ENCODE results near the gene SLC9A9. TPM values are rescaled to one million over a fixed set of nuclear protein-coding genes. Genes with fewer than 3 reads are reported as not detected.

Gene SLC9A9
- total RNA-seq, 3 donors from 2014 or later = 6.2 to 17.3 (median 7.8) TPM

DNA sequence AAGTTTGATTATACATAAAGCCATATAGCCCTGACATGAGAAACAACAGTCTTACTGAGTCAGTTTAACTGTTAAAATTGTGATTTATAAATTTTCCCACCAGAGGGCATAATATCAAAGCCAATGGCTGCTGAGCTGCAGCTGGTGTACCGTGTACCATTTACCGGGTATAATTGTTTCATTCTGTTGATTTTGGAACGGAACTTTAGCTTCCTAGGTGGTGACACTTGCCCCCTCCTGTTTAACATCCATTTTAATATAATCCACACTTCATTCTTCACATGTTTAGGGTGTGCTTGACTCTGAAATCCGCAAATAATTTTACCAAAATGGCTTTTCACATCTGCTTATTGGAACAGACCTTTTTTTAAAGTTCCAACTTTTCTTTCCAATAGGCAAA is 72.8 kb downstream of the SLC9A9 start:
- TF ChIP-seq POLR2AphosphoS5 (IDR thresholded peaks at IDR 0.05) (no peak), CTCF (IDR thresholded peaks at IDR 0.05) (peak in 2 of 3 donors; percentile 9 to 47), POLR2A (IDR thresholded peaks at IDR 0.05) (no peak)
- Histone ChIP-seq H3K4me3 (peak overlapping the region; percentile 4 to 46 (median 17)), H3K27ac (no peak overlapping the region), H3K36me3 (no peaks in the 10 kb centered on the region), H3K4me1 (no peaks in the 10 kb centered on the region), H3K27me3 (no peaks in the 10 kb centered on the region), H3K9me3 (no peaks in the 10 kb centered on the region)
- intact Hi-C loops (cut with DNase I; ENCODE audit: low total_unique reads) = no loop called here
- no peak for DNase-seq (ENCODE audit: low spot score in 2 of 2)

GRCh38 chr3:143771939-143772338 is 76.3 kb downstream of the SLC9A9 start:
- no peaks in the 10 kb centered on the region for H3K4me1 ChIP-seq
- H3K4me3 ChIP-seq = no peak overlapping the region
- no peak overlapping the region for H3K27ac ChIP-seq
- DNase-seq (ENCODE audit: low spot score in 2 of 2) = no peak
- TF ChIP-seq POLR2A (IDR thresholded peaks at IDR 0.05) (no peak), CTCF (IDR thresholded peaks at IDR 0.05) (no peak), POLR2AphosphoS5 (IDR thresholded peaks at IDR 0.05) (no peak)
- H3K9me3 ChIP-seq = no peaks in the 10 kb centered on the region
- H3K27me3 ChIP-seq = no peaks in the 10 kb centered on the region
- no peaks in the 10 kb centered on the region for H3K36me3 ChIP-seq
- intact Hi-C loops (cut with DNase I; ENCODE audit: low total_unique reads) = no loop called here

DNA sequence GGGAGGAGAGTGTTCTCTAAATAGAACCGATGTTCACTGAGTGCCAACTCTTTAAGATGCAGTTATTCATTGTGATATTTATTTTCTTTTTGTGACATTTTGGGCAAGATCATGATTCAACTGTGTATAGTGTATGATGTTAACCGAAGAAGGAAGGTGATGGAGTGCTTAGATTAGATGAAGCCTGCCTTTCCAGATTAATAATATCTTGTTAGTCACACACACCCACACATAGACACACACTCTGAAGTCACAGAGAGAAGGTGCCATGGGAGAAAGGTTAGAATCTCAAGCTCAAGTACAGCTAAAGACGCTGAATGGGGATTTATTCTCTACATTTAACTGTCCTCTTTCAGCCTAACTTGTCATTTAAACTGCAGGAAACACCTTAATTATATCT is 77.0 kb downstream of the SLC9A9 start:
- intact Hi-C loops (cut with DNase I; ENCODE audit: low total_unique reads) = no loop called here
- H3K27me3 ChIP-seq = no peaks in the 10 kb centered on the region
- H3K36me3 ChIP-seq = no peaks in the 10 kb centered on the region
- no peaks in the 10 kb centered on the region for H3K9me3 ChIP-seq
- H3K4me1 ChIP-seq = no peaks in the 10 kb centered on the region
- no peak overlapping the region for H3K27ac ChIP-seq
- H3K4me3 ChIP-seq = no peak overlapping the region
- DNase-seq (ENCODE audit: low spot score in 2 of 2) = no peak
- no peak for TF ChIP-seq CTCF (IDR thresholded peaks at IDR 0.05)
- TF ChIP-seq POLR2AphosphoS5 (IDR thresholded peaks at IDR 0.05) = no peak
- TF ChIP-seq POLR2A (IDR thresholded peaks at IDR 0.05) = no peak

GRCh38 chr3:143770391-143770790 is 77.9 kb downstream of the SLC9A9 start:
- no peaks in the 10 kb centered on the region for H3K9me3 ChIP-seq
- H3K4me3 ChIP-seq = no peak overlapping the region
- no peaks in the 10 kb centered on the region for H3K36me3 ChIP-seq
- no peaks in the 10 kb centered on the region for H3K4me1 ChIP-seq
- H3K27me3 ChIP-seq = no peaks in the 10 kb centered on the region
- intact Hi-C loops (cut with DNase I; ENCODE audit: low total_unique reads) = no loop called here
- no peak for DNase-seq (ENCODE audit: low spot score in 2 of 2)
- TF ChIP-seq POLR2AphosphoS5 (IDR thresholded peaks at IDR 0.05) = no peak
- no peak overlapping the region for H3K27ac ChIP-seq

GRCh38 chr3:143769616-143770015 is 78.7 kb downstream of the SLC9A9 start:
- no peak overlapping the region for H3K4me3 ChIP-seq
- DNase-seq (ENCODE audit: low spot score in 2 of 2) = no peak
- intact Hi-C loops (cut with DNase I; ENCODE audit: low total_unique reads) = no loop called here
- no peak overlapping the region for H3K27ac ChIP-seq
- no peaks in the 10 kb centered on the region for H3K9me3 ChIP-seq
- no peaks in the 10 kb centered on the region for H3K36me3 ChIP-seq
- H3K27me3 ChIP-seq = no peaks in the 10 kb centered on the region
- no peaks in the 10 kb centered on the region for H3K4me1 ChIP-seq
- TF ChIP-seq CTCF (IDR thresholded peaks at IDR 0.05) (no peak), POLR2A (IDR thresholded peaks at IDR 0.05) (no peak), POLR2AphosphoS5 (IDR thresholded peaks at IDR 0.05) (no peak)

- H3K36me3 ChIP-seq = no peaks in the 10 kb centered on the region
These were observed 83.4 kb downstream of the SLC9A9 start for GRCh38 chr3:143764840-143765239.

More at GRCh38 chr3:143764840-143765239, 83.4 kb downstream of the SLC9A9 start:
- DNase-seq (ENCODE audit: low spot score in 2 of 2) = no peak
- no peaks in the 10 kb centered on the region for H3K27me3 ChIP-seq
- no peak for TF ChIP-seq POLR2A (IDR thresholded peaks at IDR 0.05)
- no peak for TF ChIP-seq POLR2AphosphoS5 (IDR thresholded peaks at IDR 0.05)
- no peak for TF ChIP-seq CTCF (IDR thresholded peaks at IDR 0.05)
- no peaks in the 10 kb centered on the region for H3K9me3 ChIP-seq
- intact Hi-C loops (cut with DNase I; ENCODE audit: low total_unique reads) = no loop called here
- no peak overlapping the region for H3K27ac ChIP-seq
- H3K4me3 ChIP-seq = no peak overlapping the region
- H3K4me1 ChIP-seq = no peaks in the 10 kb centered on the region

All from breast epithelium (tissue), 4 donors.